HG03280 (cell line): ENCODE measurements around the gene RANBP3.
"Not testable (repeated sequence)": the region's sequence is repeated elsewhere in the genome, so short reads cannot be mapped to it uniquely, and the experiment has no call there.

Source experiments
- ATAC-seq: cut with Tn5 transposase; IDR thresholded peaks from one replicate; pipeline ENCODE4 v1.9.1; 2021; ENCODE audit warnings: mild to moderate bottlenecking, moderate library complexity; ENCODE audit not compliant: unreplicated experiment

The RANBP3 gene, protein sequence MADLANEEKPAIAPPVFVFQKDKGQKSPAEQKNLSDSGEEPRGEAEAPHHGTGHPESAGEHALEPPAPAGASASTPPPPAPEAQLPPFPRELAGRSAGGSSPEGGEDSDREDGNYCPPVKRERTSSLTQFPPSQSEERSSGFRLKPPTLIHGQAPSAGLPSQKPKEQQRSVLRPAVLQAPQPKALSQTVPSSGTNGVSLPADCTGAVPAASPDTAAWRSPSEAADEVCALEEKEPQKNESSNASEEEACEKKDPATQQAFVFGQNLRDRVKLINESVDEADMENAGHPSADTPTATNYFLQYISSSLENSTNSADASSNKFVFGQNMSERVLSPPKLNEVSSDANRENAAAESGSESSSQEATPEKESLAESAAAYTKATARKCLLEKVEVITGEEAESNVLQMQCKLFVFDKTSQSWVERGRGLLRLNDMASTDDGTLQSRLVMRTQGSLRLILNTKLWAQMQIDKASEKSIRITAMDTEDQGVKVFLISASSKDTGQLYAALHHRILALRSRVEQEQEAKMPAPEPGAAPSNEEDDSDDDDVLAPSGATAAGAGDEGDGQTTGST

DNA sequence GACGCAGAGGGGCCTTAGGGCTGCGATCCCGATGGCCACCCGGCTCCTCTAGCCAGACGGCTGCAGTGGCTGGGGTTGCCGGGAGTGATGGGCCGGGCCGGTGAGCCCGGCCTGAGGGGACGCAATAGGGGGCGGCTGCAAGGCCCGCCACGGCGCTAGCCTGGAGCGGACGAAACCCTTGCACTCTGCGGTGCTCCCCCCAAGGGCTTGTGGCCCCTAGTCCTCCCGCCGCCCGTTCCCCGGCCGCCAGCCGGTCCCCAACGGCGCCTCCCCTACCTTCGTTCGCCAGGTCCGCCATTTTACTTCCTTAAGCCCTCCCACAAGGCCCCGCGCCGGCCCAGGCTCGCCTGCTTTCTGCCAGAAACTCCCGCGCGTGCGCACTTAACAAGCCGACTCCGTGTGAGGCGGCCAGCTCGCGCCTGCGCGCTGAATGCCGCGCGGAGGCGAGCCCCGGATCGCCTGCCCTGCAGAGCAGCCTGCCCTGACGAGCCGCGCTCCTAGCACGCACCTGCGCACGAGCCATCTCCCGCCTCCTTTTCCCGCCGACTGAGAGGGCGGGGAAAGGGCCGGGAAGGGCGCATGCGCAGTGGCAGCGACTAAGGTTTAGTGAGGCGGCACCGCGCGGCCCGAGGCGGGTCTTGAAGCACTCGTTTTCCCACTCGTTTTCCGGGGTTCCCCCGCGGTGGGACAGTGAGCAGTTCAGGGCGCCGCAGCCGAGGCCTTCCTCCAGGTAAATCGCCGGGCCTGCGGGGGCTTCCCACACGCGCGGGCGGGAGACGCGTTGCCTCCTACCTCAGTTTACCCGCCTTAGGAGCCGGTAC lies at the start of gene RANBP3:
TSS of gene RANBP3 (minus strand) at position 356 of the 821 bp plus-strand sequence. CDS start at position 298, 58 bp downstream.
- ATAC-seq: peak; percentile 89

DNA sequence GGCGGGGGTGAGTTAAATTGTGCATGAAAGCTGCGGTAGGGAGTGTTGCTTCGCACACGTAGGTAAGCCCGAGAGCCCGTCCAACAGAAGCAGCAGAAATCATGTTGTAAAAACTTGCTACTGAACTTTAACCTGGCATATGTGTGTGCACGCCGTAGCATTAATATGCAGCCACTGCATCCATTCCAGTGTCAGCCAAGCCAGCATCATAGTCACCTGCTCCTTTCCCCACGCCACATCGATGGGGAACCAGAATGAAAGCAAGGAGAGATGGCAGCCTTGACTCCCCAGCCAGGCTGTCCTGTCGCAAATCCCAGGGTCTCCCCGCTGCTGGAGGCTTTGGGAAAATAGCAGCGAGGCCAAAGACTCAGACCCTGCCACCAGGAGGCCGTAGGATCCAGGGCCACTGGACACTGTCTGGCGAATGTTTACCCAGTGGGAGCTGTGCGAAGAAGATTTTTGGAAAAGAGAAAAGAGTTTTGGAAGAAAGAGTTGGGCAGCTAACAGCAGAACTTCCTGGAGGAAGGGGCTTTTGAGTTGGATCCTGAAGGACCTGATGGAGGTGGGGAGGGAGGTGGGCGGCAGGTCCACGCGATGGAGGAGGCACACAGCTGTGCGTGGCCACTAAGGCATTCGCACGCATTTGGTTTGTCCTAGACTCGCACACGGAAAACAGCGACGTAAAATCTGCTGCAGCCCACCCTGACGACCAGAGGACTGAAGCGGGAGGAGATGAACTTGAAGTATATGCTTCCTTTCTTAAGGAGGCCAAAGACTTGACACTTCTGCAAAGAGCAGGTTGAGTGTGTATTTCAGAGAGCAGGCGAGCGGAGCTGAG lies 48.7 kb upstream of the RANBP3 start:
- no peak for ATAC-seq

DNA sequence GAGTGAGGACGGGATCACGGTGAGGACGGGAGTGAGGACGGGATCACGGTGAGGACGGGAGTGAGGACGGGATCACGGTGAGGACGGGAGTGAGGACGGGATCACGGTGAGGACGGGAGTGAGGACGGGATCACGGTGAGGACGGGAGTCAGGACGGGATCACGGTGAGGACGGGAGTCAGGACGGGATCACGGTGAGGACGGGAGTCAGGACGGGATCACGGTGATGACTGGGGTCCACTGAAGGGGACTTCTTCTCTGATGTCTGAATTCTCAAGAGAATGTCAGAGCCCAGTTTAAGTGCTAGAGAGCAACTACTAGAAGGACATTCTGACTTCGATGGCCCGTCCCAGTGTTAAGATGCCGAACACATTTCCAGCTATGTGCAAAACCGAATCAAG lies 46.8 kb upstream of the RANBP3 start:
- not testable (repeated sequence) for ATAC-seq

DNA sequence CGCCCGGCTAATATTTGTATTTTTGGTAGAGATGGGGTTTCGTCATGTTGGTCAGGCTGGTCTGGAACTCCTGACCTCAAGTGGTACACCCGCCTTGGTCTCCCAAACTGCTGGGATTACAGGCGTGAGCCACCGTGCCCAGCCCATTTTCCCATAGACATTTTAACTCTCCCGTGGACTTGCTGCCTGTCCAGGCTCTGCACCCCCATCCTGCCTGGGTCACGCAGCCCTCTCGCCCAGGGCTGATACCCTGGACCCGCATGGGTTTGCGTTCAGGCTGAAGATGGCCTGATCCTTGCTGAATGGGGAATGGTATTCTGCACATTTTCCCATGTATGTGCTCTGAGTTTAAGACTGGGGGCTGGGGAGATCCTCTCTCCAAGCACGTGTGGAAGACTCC lies 46.0 kb upstream of the RANBP3 start:
- ATAC-seq: no peak

DNA sequence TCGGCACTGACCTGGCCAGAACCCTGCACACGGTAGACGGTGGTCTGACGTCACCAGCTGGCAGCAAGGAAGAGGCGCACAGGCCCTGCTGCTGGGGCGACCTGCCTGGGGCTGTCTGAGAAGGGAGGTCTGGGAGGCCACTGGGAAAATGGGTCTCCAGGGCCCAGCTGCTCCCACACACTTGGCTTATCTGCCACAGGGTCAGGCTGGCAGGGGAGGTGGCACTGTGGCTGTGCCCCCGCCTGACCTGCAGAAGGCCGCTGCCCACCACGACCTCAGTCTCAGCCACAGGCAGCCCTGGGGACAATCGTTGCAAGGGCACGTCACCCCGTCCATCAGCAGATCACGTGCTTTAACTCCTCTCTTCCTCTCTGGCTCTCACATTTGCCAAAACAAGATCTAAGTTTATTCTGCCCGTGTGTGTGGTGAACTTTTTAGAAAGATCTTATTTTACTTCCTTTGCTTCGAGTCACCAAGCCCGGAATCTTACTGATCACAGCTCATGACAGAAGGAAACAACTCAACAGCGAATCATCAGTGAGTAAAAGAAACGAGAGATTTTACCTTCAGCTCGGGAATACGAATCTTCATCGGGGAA lies 45.2 kb upstream of the RANBP3 start:
- ATAC-seq: no peak

DNA sequence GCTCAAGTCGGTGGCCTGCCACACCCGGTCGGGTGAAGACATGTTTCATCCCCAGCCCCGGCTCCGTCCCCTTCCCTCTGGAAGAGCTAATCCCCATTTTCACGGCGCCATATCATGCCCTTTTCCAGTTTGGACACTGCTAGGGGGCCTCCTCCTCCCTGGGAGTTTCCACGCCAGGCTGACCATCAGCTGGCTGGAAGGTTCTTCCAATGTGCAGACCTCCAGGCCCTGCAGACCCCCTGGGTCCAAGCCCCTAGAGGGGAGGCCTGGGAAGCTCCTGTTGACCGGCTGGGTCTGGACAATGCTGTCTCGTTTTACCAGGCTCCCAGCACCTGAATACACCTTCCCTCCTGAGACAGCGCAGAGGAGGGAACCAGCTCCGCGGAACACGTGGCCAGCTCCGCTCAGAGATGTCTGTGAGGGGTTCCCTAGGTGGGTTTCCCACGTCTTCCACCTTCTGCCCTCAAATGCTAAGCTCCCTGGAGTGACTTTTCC lies 44.7 kb upstream of the RANBP3 start:
- no peak for ATAC-seq

DNA sequence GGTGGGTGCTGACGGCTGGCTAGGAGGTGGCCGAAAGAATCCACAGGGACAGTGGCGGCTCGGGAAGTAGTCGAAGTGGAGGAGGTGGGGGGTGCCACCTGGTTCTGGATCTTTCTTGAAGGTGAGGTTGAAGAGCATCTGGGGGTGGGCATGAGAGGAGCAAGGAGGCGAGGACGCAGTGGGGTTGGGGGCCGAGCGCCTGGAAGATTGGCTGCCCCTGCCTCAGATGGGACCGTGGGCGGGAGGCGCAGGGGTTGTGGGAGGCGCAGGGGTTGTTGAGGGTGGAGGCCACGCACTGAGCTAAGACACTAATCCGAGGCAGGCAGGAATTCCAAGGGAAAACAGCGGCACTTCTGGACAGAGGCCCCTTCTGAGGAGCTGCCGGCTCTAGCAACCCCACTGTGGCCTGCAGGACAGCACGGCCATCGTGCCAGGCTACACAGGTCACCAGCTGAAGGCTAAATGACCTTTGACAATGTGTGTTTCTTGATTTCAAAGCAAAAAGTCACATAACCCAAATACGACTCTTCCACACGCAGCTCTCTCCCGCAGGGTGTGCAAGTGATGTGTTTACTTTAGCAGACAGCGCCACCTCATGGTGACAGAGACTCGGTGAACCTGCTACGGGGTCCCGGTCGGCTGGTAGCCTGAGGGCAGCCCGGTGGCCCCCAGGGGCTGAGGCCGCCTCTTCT lies 44.1 kb upstream of the RANBP3 start:
- no peak for ATAC-seq

DNA sequence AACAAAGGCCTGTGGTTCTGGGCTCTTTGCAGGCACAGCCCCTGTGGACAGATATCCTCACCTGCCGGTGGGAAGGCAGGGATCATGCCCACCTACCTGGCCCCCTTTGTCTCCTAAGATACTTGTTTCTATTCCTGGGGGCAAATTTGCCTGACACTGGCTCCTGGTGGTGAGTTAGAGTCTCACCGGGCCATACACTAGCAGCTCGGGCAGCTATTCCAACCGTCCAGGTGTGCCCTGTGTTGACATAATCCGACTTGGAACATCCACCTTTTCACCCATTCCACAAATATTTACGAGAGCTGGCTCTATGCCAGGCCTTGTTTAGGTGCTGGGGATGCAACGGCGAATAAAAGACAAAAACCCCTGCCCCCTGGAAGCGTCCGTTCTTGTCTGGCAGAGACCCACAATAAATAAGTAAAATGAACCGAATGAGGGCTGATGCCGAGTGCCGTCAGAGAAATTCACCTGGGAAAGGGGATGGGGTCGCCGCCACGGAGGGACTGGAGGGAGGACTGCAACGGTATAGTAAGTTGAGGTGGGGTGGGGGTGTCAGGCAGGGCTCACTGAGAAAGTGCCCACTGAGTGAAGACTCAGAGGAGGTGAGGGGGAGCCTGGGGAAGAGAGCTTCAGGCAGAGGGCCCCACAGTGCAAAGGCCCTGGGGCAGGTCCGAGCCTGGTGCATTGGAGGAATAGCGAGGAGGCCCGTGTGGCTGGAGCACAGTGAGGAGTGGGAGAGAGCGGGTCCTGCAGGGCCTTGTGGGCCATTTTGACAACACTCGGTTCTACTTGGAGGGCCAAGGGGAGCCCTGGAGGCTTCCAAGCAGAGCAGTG lies 43.2 kb upstream of the RANBP3 start:
- no peak for ATAC-seq

DNA sequence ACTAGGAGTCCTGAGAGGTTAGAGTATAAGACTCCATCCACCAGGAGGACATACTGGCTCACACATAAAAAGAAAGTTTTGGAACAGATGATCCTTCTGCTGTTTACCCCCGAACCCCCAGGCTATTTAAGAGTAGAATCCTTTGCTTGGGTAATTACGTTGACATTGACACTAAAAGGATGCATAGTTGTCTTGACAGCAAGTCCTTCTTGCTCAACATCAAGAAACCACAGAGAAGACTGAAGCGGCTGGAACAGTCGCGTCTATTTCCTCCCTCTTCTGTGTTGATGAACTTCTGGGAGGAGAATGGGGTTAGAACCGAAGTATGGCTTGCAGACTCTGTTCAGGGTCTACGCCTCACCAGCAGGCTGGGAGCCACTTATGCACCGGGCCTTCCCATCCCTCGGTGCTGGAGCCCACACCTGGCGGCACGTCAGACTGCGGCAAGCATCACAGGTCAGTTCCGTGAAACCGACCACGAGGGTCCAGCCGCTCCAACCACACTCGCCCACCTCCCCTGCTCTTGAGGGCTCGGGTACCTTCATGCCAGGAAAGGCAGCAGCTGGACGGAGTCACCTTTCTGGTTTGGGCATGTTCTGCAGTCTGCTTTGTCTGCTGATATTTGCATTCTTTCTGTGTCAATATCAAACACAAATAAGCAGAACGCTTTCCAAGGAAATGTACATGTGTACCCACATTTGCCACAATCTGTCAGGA lies 42.4 kb upstream of the RANBP3 start:
- no peak for ATAC-seq

DNA sequence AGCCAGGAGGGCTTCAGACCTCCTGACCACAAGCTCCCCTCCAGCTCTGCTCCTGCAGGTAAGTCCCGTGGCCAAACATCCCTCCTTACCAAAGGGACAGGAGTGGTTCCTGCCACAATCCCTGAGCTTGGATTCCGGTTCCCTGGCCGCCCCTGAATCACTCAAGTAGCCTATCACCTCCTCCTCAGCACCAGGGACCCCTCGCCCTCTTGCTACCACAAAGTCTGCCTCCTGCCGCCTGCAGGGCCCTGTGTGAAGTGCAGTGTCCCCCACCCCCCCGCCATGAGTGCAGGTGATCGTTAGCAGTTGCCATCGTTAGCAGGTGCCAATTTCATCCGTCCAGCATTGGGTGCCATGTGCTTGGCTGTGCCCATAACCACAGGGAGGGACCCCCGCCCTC lies 40.8 kb upstream of the RANBP3 start:
- no peak for ATAC-seq

DNA sequence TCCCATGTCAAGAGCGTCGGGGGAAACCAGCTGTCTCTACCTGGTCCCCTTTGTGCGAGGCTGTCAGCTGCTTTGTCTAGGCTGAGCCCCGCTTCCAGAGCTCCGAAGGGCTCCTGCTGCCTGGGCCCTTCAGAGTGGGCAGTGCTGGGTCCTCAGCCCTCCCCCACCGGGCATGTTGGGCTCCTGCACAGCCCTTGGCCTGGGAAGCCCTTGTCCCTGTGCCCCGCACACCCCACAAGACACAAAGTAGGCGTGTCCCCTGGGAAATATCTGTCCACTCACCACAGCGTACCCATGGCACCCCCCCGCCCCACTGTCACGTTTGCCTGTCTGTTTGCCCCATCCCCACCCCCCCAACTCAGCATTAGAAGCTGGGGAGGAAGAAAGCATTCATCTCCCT lies 39.6 kb upstream of the RANBP3 start:
- no peak for ATAC-seq

DNA sequence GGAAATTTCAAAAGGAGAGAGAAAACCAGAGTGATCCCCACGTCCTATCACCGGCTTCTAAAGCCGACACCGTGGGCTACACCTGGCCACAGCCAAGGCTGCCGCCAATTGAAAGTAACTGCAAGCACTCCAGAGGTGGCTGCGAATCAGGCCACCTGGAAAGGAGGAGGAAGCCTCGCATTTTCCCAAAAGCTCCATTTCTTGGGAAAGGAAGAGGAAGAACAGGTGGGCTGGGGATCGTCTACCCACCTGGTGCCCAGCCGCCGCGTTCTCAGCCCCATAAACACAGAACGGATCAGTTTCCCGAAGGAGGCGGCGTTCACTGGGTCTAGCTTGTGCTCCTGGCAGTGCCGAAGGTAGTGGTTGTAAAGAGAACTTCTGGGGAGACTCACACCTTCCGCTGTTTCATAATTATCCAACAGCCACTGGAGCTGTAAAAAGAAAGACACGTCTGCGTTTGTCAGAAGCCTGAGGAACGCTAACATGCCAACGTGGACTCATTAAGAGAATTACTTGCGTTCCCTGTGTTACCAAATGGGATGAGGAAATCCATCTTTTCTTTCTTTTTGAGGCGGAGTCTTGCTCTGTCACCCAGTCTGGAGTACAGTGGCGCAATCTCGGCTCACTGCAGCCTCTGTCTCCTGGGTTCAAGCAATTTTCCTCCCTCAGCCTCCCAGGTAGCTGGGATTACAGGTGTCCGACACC lies 38.1 kb upstream of the RANBP3 start:
- no peak for ATAC-seq

DNA sequence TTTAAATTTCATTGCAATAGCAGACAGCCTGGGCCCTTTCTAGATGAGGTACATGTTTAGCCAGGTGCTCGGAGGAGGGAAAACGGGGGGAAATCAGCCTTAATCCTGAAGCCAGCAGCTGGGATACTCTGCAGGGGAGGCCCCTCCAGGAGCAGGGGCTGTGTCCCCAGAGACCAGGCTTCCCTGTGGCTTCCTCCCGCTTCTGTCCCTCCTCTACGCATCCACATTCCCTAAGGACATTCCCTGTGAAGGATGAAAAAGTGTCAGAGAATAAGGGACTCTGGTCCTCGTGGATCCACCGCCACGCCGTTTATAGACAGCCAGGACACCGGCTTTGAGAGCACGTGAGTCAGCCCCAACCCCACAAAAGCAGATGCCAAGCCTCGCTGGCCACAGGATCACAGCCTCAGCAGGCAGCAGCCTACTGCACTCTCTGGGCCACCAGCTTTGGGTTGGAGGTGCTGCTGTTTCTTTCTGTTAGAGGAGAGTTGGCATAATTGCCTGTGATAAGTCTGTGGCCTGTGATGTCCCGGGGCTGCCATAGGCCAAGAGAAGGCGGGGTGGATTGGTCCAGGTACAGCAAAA lies 36.7 kb upstream of the RANBP3 start:
- no peak for ATAC-seq

DNA sequence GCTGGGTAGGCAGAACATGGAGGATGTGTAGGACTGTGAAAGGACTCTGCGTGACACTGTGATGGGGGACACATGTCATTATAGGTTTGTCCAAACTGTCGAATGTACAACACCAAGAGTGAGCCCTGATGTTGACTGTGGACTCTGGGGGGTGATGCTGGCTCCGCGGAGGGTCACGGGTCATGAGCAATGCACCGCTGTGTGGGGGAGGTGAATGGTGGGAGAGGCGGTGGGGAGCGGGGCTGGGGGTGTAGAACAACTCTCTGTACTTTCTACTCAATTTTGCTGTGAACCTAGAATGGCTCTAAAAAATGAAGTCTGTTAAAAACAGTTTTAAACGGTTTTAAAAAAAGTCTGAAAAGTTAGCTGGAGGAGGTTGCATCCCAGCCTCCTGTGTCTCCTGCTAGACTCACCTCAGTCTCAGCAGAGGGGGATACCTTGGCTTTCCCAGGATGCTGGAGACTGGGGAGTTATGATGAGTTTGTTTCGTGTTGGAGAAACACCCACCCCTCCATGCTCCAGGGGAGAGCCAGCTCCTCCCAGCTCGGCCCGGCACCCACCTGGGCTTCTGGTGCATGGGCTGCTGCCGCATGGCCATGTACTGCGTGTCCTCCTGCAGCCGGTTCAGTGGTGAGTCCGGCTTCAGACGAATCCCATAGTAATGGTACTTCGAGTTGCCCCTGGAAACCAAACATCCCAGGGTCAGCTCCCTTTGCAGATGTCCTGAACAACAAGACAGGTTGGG lies 34.7 kb upstream of the RANBP3 start:
- no peak for ATAC-seq

DNA sequence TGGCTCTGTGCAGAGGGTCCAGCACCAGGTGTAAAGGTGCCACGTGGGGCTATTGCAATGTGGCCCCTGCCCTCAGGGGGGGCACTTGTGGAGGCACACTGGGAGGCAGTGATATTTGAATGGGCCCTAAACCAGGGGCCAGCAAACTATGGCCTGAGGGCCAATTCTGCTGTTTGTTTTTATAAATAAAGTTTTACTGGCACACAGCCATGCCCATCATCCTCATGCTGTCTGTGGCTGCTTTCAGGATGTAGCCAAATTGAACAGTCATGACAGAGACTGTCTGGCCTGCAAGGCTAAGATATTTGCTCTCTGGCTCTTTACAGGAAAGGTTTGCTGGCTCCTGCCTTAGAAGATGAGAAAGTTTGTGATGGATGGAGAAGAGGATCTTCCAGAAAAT lies 33.9 kb upstream of the RANBP3 start:
- no peak for ATAC-seq

DNA sequence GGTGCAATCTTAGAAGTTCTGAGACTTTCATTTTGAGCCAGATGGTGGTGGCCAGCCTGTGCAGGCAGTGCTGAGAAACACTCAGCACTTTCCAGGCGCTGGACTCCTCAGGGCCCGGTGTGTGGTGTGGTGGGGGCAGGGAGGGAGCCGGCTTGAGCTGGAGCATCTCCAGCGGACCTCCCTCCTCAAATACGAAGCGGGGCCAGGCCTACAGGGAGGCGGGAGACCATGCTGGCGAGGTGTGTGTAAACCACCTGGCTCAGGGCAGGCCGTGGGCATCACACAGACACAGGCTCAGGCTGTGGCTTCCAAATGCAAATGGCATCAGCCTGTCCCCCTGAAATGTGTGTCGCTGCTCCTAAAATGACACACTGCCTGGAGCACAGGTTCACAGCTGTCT lies 33.3 kb upstream of the RANBP3 start:
- ATAC-seq: no peak

DNA sequence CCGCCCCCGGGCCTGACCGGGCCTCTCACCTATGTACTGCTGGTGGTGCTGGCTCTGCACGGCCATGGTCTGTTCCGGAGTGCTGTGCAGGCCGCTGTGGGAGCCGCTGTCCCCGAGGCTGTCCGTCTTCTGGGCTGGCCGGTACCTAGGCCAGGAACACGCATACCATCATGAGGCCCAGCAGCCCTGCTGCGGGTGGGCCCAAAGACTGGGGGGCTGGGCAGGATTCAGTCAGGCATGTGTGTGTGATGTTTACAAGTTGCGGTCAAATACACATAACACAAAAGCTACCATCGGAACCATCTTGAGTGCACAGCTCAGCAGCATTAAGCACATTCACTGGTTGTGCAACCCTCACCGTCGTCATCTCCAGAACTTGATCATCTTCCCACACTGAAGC lies 32.2 kb upstream of the RANBP3 start:
- ATAC-seq: no peak
